ENCODE measurements around the gene DMRT1. TPM values are rescaled to one million over a fixed set of nuclear protein-coding genes. Genes with fewer than 3 reads are reported as not detected.

The DMRT1 gene
- total and polyA plus RNA-seq, 9 of the 15 experiments (the other 6 are each of a cell fraction or from before 2014, with no cell fraction given) = not detected

GRCh38 chr9:980640-981039, 139.1 kb downstream of the DMRT1 start:
- 0% methylated on average over 4 of the region's 4 CpGs for WGBS (ENCODE audit: insufficient coverage, low coverage, missing lambda C conversion rate)
- Histone ChIP-seq H3K27ac (ENCODE audit: extremely low read depth, low read depth, low read length) (no peak overlapping the region), H3K9me1 (ENCODE audit: control insufficient read depth, insufficient read depth, low read length) (no peaks in the 10 kb centered on the region), H3K4me3 (no peak overlapping the region), H3K27me3 (ENCODE audit: control insufficient read depth in 2 of 2, insufficient read depth in 2 of 2, low read length in 2 of 2) (peaks cover 0 to 20% of the 10 kb centered on the region in 2 experiments; a peak in 2 of 5 replicates), H3K36me3 (ENCODE audit: control insufficient read depth, insufficient read depth, low read length) (no peaks in the 10 kb centered on the region), H3K4me2 (ENCODE audit: insufficient read depth, low read length) (no peak overlapping the region), H3K4me1 (replicated peaks in 1 of 2; ENCODE audit: control insufficient read depth in 2 of 2, insufficient read depth in 2 of 2, low read length in 2 of 2) (no peaks in the 10 kb centered on the region; a peak in 1 of 5 replicates), H2AFZ (ENCODE audit: low read depth, low read length) (no peak overlapping the region), H3K9me3 (replicated peaks; ENCODE audit: control insufficient read depth, insufficient read depth, low read depth, low read length) (no peaks in the 10 kb centered on the region), H3K9ac (ENCODE audit: insufficient read depth in 1 of 2, low read depth in 2 of 2, low read length in 2 of 2) (no peak overlapping the region), H3K79me2 (ENCODE audit: control insufficient read depth, insufficient read depth, low read length) (no peaks in the 10 kb centered on the region), H4K20me1 (replicated peaks; ENCODE audit: control insufficient read depth, insufficient read depth, low read length) (no peaks in the 10 kb centered on the region)
- intact Hi-C loops (cut with micrococcal nuclease) = no loop called here
- in situ Hi-C loops (cut with MboI) = no loop called here
- FAIRE-seq = no peak
- no peak for DNase-seq (ENCODE audit: extremely low read depth in 1 of 4, low spot score in 3 of 4)
- CTCF ChIA-PET (ENCODE audit: low intra/inter-chr PET ratio) = no interaction called here
- no peak for ATAC-seq
- POLR2A ChIA-PET = no interaction called here
- no TSS peak for BruUV-seq (replicated peaks)
- TF ChIP-seq ZNF324 (CRISPR knock-in tag; IDR thresholded peaks at IDR 0.05) (no peak), CBX2 (IDR thresholded peaks at IDR 0.05; ENCODE audit: insufficient read depth, low read length, poor library complexity, severe bottlenecking) (no peak), MLLT1 (IDR thresholded peaks at IDR 0.05) (no peak), BCL6 (CRISPR knock-in tag; IDR thresholded peaks at IDR 0.05) (no peak)

DNA sequence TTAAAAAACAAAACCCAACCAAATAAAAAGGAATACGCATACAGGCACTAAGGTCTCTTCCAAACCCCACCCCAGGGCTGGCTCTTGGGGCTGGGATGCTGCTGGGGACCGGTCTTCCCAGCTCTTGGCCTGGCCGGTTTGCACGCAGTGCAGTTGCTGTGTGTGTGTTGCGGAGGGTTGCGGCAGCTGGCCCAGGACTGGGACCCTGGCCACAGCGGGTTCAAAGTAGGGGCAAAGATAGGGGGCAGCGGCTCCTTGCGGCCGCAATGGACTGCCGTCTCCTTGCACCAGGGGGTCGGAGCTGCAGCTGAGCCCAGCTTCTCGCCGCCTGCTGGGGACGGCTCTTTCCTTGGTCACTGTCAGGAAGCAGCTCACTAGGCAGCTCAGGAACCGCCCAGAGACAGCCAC, 140.0 kb downstream of the DMRT1 start:
- intact Hi-C loops (cut with micrococcal nuclease) (no loop called here), in situ Hi-C loops (cut with MboI) (no loop called here)
- ChIA-PET POLR2A (no interaction called here), CTCF (ENCODE audit: low intra/inter-chr PET ratio) (no interaction called here)
- DNase-seq (ENCODE audit: extremely low read depth in 1 of 4, low spot score in 3 of 4) = no peak
- Histone ChIP-seq H3K36me3 (ENCODE audit: control insufficient read depth, insufficient read depth, low read length) (no peaks in the 10 kb centered on the region), H3K79me2 (ENCODE audit: control insufficient read depth, insufficient read depth, low read length) (no peaks in the 10 kb centered on the region), H3K9me1 (ENCODE audit: control insufficient read depth, insufficient read depth, low read length) (no peaks in the 10 kb centered on the region), H3K27ac (ENCODE audit: extremely low read depth, low read depth, low read length) (no peak overlapping the region), H2AFZ (ENCODE audit: low read depth, low read length) (no peak overlapping the region), H3K4me3 (no peak overlapping the region), H3K4me1 (replicated peaks in 1 of 2; ENCODE audit: control insufficient read depth in 2 of 2, insufficient read depth in 2 of 2, low read length in 2 of 2) (no peaks in the 10 kb centered on the region; a peak in 1 of 5 replicates), H4K20me1 (replicated peaks; ENCODE audit: control insufficient read depth, insufficient read depth, low read length) (no peaks in the 10 kb centered on the region), H3K27me3 (ENCODE audit: control insufficient read depth in 2 of 2, insufficient read depth in 2 of 2, low read length in 2 of 2) (peaks cover 0 to 19% of the 10 kb centered on the region in 2 experiments; a peak in 2 of 5 replicates), H3K4me2 (ENCODE audit: insufficient read depth, low read length) (no peak overlapping the region), H3K9ac (ENCODE audit: insufficient read depth in 1 of 2, low read depth in 2 of 2, low read length in 2 of 2) (no peak overlapping the region), H3K9me3 (replicated peaks; ENCODE audit: control insufficient read depth, insufficient read depth, low read depth, low read length) (no peaks in the 10 kb centered on the region)
- ATAC-seq = peak; percentile 26; the same call in 2 of the 3 replicates
- TF ChIP-seq, protein P1, sequence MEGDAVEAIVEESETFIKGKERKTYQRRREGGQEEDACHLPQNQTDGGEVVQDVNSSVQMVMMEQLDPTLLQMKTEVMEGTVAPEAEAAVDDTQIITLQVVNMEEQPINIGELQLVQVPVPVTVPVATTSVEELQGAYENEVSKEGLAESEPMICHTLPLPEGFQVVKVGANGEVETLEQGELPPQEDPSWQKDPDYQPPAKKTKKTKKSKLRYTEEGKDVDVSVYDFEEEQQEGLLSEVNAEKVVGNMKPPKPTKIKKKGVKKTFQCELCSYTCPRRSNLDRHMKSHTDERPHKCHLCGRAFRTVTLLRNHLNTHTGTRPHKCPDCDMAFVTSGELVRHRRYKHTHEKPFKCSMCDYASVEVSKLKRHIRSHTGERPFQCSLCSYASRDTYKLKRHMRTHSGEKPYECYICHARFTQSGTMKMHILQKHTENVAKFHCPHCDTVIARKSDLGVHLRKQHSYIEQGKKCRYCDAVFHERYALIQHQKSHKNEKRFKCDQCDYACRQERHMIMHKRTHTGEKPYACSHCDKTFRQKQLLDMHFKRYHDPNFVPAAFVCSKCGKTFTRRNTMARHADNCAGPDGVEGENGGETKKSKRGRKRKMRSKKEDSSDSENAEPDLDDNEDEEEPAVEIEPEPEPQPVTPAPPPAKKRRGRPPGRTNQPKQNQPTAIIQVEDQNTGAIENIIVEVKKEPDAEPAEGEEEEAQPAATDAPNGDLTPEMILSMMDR (IDR thresholded peaks at IDR 0.05 in 2 of 3, conservative IDR thresholded peaks at IDR 0.05 in 1 of 3; ENCODE audit: insufficient read depth in 2 of 3, low read depth in 1 of 3, low read length in 3 of 3) = peak in 1 of 3 experiments; percentile 31; a peak in 2 of 6 replicates
- no peak for TF ChIP-seq ZNF175 (CRISPR knock-in tag; IDR thresholded peaks at IDR 0.05; ENCODE audit: low read depth)
- WGBS (ENCODE audit: insufficient coverage, low coverage, missing lambda C conversion rate) = 3% methylated on average over 5 of the region's 16 CpGs
- FAIRE-seq = no peak
- no TSS peak for BruUV-seq (replicated peaks)

Measured in K562 (cell line).